HG03095 (cell line): ENCODE results near the gene ZCCHC14.
"Not testable (repeated sequence)": the region's sequence is repeated elsewhere in the genome, so short reads cannot be mapped to it uniquely, and the experiment has no call there.

ENCODE experiments used
- ATAC-seq: cut with Tn5 transposase; IDR thresholded peaks from one replicate; pipeline ENCODE4 v1.9.1; 2021; ENCODE audit warnings: moderate library complexity; ENCODE audit not compliant: unreplicated experiment

Gene ZCCHC14

GRCh38 chr16:87525352-87525751 lies 32.5 kb upstream of the ZCCHC14 start:
- ATAC-seq = no peak

- no peak for ATAC-seq
Measured at GRCh38 chr16:87524407-87524806, 31.6 kb upstream of the ZCCHC14 start.

GRCh38 chr16:87523605-87524004 lies 30.8 kb upstream of the ZCCHC14 start:
- not testable (repeated sequence) for ATAC-seq

GRCh38 chr16:87521764-87522163 lies 28.9 kb upstream of the ZCCHC14 start:
- not testable (repeated sequence) for ATAC-seq

- ATAC-seq = not testable (repeated sequence)
Measured at GRCh38 chr16:87519170-87519569, 26.3 kb upstream of the ZCCHC14 start.

- ATAC-seq = not testable (repeated sequence)
Measured at GRCh38 chr16:87518430-87519051, 25.7 kb upstream of the ZCCHC14 start.

- ATAC-seq = not testable (repeated sequence)
Measured at GRCh38 chr16:87517610-87518429, 25.0 kb upstream of the ZCCHC14 start.

- ATAC-seq = no peak
Measured at GRCh38 chr16:87516361-87516760, 23.5 kb upstream of the ZCCHC14 start.

- ATAC-seq = no peak
Measured at GRCh38 chr16:87515475-87516330, 22.9 kb upstream of the ZCCHC14 start.

- not testable (repeated sequence) for ATAC-seq
Measured at GRCh38 chr16:87509778-87510177, 17.0 kb upstream of the ZCCHC14 start.

GRCh38 chr16:87507351-87508069 lies 14.7 kb upstream of the ZCCHC14 start:
- ATAC-seq = no peak

GRCh38 chr16:87506423-87507350 lies 13.9 kb upstream of the ZCCHC14 start:
- ATAC-seq = no peak

- no peak for ATAC-seq
Measured at GRCh38 chr16:87505834-87506233, 13.0 kb upstream of the ZCCHC14 start.

- not testable (repeated sequence) for ATAC-seq
Measured at GRCh38 chr16:87503232-87503937, 10.6 kb upstream of the ZCCHC14 start.

GRCh38 chr16:87502308-87502969 lies 9.6 kb upstream of the ZCCHC14 start:
- ATAC-seq = no peak

- no peak for ATAC-seq
Measured at GRCh38 chr16:87501117-87501516, 8.3 kb upstream of the ZCCHC14 start.

- no peak for ATAC-seq
Measured at GRCh38 chr16:87499189-87499486, 6.3 kb upstream of the ZCCHC14 start.

GRCh38 chr16:87498324-87499188 lies 5.7 kb upstream of the ZCCHC14 start:
- no peak for ATAC-seq
